ENCODE data around the gene HYLS1. TPM values are rescaled to one million over a fixed set of nuclear protein-coding genes. Genes with fewer than 3 reads are reported as not detected.

The HYLS1 gene
- total RNA-seq, 1 experiment from 2014 or later, result 8.6 TPM

- no peak overlapping the region for H3K18ac ChIP-seq (ENCODE audit: insufficient read length, low read depth, low read length)
- no peak overlapping the region for H4K8ac ChIP-seq (replicated peaks; ENCODE audit: insufficient read length, low read depth, low read length)
- no peak overlapping the region for H3K9ac ChIP-seq (ENCODE audit: extremely low read depth, insufficient read length, low read length)
- no peak overlapping the region for H2BK5ac ChIP-seq (ENCODE audit: insufficient read length, low read length)
- H3K4ac ChIP-seq (ENCODE audit: low read depth, low read length), result no peak overlapping the region
- no peak overlapping the region for H3K23ac ChIP-seq (ENCODE audit: insufficient read length, low read depth, low read length)
- peaks cover 8% of the 10 kb centered on the region for H3K23me2 ChIP-seq (ENCODE audit: insufficient read length, low read depth, low read length, poor library complexity, severe bottlenecking)
- Mint-ChIP-seq H3K4me3 (no peak overlapping the region), H3K9me3 (peaks cover 3% of the 10 kb centered on the region in 2 experiments; a peak in 4 of 5 replicates), H3K27me3 (ENCODE audit: low read depth) (peaks cover 3% of the 10 kb centered on the region), H3K36me3 (ENCODE audit: insufficient read depth in 1 of 3, low read depth in 3 of 3) (peaks cover 18 to 25% (median 24%) of the 10 kb centered on the region in 3 experiments), H3K27ac (no peak overlapping the region), H3K4me1 (peaks cover 3% of the 10 kb centered on the region in 2 experiments; a peak in 2 of 4 replicates)
- TF ChIP-seq, protein P1, sequence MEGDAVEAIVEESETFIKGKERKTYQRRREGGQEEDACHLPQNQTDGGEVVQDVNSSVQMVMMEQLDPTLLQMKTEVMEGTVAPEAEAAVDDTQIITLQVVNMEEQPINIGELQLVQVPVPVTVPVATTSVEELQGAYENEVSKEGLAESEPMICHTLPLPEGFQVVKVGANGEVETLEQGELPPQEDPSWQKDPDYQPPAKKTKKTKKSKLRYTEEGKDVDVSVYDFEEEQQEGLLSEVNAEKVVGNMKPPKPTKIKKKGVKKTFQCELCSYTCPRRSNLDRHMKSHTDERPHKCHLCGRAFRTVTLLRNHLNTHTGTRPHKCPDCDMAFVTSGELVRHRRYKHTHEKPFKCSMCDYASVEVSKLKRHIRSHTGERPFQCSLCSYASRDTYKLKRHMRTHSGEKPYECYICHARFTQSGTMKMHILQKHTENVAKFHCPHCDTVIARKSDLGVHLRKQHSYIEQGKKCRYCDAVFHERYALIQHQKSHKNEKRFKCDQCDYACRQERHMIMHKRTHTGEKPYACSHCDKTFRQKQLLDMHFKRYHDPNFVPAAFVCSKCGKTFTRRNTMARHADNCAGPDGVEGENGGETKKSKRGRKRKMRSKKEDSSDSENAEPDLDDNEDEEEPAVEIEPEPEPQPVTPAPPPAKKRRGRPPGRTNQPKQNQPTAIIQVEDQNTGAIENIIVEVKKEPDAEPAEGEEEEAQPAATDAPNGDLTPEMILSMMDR (conservative IDR thresholded peaks at IDR 0.05), result no peak
- H3K4me2 ChIP-seq (ENCODE audit: insufficient read depth, insufficient read length, low read length), result no peak overlapping the region
- no peaks in the 10 kb centered on the region for H3K4me1 ChIP-seq (ENCODE audit: insufficient read depth, low read length)
- H2BK12ac ChIP-seq (ENCODE audit: insufficient read length, low read depth, low read length), result no peak overlapping the region
- no peak for DNase-seq
- H3K27me3 ChIP-seq (ENCODE audit: insufficient read depth, low read length), result no peaks in the 10 kb centered on the region
- no peak overlapping the region for H3K27ac ChIP-seq (ENCODE audit: insufficient read length, low read depth, low read length)
- H2AK5ac ChIP-seq (ENCODE audit: insufficient read length, low read length), result no peak overlapping the region
- peaks cover 2% of the 10 kb centered on the region; the same call in 1 of the 2 replicates for H3K79me2 ChIP-seq (ENCODE audit: insufficient read depth, low read length)
- no peaks in the 10 kb centered on the region for H3K79me1 ChIP-seq (ENCODE audit: insufficient read depth, low read depth, low read length, poor library complexity, severe bottlenecking)
- H2BK120ac ChIP-seq (ENCODE audit: low read depth, low read length, poor library complexity, severe bottlenecking), result no peak overlapping the region
- no peak overlapping the region for H3K14ac ChIP-seq (ENCODE audit: insufficient read depth, low read length)
- H4K91ac ChIP-seq (ENCODE audit: insufficient read length, low read depth, low read length), result no peak overlapping the region
- no peak overlapping the region for H3K56ac ChIP-seq (ENCODE audit: insufficient read length, low read depth, low read length)
- H4K5ac ChIP-seq (ENCODE audit: insufficient read length, low read depth, low read length), result no peak overlapping the region
- H4K20me1 ChIP-seq (ENCODE audit: control insufficient read depth, insufficient read depth, insufficient read length), result no peaks in the 10 kb centered on the region
- H2AFZ ChIP-seq (ENCODE audit: low read length), result no peak overlapping the region
- H2BK20ac ChIP-seq (ENCODE audit: low read depth, low read length, poor library complexity, severe bottlenecking), result no peak overlapping the region
- no peak overlapping the region for H2BK15ac ChIP-seq (ENCODE audit: low read depth, low read length)
- no peak overlapping the region for H3T11ph ChIP-seq (ENCODE audit: low read length)
- no peaks in the 10 kb centered on the region for H3K9me3 ChIP-seq (ENCODE audit: control insufficient read depth, low read depth, low read length)
Measured at GRCh38 chr11:125892071-125892470, 4.6 kb downstream of the HYLS1 start.

Data from H9 (cell line).